Left forelimb (tissue), 1 donor: ENCODE measurements around the gene RASSF8.

Experiments
- DNase-seq: peaks from one replicate; pipeline ENCODE4 v3.0.0-alpha.2; 2018; ENCODE audit warnings: low spot score

The RASSF8 gene

DNA sequence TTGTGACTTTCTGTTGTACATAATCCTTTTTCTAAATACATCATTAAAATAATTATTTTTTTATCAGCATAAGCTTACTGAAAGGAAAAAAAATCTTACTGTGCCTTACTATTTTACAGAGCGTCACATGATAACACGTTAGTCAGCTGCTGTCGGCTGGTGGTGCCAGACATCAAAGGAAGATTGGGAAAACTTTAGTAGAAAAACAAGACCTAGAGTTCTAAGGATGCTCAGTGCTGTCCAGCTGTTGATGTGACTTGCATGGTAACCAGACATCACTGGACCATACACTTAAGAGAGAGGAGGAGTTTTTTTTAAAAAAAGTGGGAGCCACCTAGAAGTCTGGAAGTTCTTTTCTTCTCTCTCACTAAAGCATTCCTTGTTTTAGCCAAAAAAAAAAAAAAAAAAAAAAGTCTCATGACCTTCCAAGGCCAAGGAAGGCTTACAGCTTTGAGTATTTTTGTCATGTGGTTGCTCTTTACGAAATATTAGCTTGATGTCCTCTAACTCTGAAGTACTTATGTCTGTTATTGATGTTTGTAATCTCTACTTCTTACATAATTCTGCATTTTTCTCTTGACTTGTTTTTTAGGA lies 4.5 kb downstream of the RASSF8 start:
- DNase-seq, result no peak

DNA sequence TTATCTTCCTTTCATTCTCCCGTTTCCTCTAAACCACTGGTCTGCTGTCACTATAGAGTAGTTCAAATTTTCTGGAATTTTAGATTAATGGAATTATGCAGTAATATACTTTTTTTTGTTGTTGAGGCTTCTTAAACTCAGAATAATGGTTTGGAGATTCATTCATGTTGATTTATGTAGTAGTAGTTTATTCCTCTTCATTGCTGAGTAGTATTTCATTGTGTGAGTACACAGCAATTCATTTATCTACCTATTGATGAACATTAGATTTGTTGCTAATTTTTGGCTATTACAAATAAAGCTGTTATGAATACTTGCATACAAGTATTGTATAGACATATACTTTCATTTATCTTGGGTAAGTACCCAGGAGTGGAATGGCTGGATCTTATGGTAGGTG lies 7.2 kb downstream of the RASSF8 start:
- DNase-seq, result no peak

DNA sequence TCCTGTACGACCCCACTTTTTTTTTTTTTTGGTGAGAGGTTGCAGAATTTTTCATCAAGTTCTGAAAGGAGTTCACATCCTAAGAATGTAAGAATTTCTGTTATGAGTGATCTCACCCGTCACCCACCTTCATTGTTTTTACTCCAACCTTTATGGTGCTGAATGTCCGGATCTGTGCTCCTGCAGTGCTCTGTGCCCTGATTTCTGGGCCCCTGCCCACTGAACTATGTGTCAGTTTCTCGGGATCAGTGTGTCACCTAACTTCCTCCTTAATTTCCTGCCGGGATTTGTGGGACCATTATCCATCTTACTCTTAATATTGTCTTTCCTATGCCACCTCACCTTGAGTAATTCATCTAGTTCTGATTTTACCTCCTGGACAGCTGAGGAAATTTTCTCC lies 11.6 kb downstream of the RASSF8 start:
- no peak for DNase-seq

DNA sequence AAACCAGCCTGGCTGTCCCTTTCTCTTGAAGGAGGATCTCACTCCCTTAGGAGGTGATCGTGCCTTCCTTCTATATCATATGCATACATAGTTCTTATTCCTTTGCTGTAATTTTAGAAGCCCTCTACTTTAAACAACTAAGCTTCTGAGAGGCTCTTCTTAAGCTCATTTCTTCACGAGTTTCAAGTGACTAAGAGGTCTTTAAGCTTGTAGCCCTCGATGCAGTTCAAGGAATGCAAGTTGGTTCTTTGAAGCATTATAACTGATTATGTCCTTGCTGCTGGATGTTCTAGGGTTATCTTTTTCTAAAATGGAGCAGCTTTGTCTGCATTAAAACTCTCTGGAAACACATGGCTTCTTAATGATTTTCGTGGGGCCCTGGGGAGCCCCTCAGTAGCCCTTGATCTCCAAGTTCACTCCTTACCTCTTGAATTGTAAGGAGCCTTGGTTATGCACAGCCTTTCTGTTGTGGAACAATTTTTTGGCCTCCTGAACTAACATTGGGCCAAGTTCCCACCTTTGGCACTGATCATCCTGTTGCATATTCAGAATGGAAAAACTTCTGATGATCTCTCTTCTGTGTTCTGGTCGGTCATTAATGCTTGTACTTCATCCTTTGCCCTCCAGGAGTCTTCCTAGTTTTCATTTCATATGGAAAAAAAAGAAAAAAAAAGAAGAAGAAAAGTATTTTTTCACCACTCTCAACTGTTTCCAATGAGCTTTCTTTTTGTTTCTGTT lies 12.6 kb downstream of the RASSF8 start:
- no peak for DNase-seq

DNA sequence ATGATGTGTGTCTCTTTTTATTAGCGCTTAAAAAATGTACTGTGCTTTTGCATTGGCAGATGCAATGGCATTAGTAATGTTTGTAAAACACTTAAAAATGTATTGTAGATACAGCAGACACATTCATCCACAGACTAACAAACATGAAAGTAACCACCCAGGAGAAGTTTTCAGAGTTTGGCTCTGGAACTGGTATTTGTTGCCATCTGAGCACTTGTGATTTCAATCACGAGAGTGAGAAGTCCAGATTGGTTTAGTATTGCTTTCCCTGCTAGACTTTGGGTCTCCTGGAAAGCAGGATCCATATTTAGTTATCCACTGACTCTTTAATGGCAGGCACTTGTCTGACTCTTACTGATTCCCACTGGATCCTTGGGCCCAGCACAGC lies 13.2 kb downstream of the RASSF8 start:
- no peak for DNase-seq

DNA sequence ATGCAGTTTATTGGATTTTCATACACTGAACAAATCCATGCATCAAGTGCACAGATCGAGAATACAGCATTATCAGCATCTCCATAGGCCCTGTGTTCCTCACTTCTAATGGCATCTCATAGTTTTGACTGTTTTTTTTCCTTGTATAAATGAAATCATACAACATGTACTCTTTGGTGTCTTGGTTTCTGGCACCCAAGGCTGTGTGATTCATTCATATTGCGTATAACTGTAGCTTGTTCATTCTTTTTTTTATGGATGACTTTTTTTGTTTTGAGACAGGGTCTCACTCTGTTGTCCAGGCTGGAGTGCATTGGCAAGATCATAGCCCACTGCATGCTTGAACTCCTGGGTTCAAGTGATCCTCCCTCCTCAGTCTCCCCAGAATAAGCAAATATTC lies 14.3 kb downstream of the RASSF8 start:
- DNase-seq, result no peak

DNA sequence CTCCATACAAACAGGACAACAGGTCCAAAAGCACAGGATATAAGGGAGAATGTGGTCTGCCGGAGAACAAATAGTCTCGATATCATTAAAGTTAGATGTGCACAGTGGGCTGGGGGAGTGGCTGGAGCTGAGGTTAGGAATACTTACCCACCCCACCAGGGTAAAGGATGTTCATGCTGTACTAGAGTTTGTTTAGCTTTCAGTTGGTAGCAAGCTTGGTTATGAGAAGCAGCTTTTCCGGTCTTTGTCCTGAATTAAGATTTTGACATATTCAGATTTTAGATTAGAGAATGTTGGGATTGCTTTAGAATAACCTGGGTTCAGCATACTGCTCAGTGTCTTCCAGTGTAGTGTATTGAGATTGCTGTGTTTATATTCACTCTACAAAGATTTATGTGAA lies 16.7 kb downstream of the RASSF8 start:
- no peak for DNase-seq

DNA sequence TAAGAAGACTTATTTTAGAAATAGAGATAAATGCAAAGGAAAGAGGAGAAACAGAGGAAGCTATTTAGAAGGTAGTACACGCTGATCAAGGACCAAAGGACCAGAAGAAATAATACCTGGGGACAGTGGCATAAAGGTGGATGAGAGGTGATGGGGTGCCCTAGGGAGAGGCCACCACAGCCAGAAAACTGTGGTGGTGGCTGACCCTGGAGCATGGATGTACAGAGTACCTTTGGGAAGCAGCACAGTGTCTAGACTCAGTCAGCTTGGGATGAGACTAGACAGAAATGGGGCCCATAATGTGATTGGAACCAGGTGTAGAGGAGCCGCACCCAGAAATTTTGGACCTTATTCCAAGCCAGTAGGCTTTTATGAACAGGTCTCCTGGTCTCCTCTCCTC lies 17.2 kb downstream of the RASSF8 start:
- no peak for DNase-seq

DNA sequence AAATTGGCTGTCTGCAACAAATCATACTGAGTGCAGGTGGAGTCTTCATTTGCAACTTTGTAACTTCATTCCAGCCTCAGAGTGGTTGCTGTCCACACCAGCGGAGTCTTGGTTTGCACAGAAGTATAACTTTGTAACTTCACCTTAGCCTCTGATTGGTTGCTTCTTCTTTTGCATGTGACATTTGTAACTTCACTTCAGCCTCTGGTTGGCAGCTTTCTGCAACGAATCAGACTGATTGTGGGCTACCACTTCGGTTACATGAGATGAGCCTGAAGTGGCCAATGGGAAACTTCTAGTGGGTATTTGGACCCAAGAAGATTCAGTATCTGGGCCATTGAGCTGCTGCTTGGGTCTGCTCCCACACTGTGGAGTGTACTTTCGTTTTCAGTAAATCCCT lies 17.8 kb downstream of the RASSF8 start:
- DNase-seq, result no peak

DNA sequence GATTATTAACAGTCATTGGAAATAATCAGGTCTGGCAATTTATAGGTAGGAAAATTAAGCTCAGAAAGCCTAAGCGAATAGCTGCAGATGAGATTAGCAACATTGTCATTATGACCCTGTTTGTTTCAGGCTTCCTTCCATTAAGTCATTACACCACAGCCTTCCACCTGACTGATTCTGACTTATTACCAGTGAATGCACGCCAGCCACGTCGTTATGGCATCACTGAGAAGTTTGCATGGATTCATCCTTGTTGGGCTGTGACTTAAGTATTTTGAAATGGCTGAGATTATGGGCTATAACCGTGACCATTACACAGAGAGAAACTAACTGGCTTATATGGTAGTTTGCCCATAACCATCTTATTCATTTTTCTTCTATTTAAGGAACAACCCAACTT lies 18.6 kb downstream of the RASSF8 start:
- no peak for DNase-seq

DNA sequence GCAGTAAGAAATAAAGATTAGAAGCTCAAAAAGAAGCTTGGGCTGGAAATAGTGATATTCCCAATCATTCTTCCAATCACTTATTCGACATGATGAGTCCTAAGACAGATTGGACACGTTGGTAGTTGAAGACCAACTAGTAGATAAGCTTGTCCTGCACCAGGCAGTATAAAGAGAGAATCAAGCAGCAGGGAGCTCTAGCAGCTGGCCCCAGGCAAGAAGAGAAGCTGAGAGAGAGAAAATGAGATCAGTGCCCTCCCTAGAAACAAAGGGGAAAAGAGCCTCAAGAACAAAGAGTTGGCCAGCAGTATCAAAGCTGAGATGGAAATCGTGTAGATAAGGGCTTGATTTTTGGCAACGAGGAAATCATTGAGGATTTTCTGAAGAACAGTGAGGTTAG lies 20.6 kb downstream of the RASSF8 start:
- DNase-seq, result no peak

DNA sequence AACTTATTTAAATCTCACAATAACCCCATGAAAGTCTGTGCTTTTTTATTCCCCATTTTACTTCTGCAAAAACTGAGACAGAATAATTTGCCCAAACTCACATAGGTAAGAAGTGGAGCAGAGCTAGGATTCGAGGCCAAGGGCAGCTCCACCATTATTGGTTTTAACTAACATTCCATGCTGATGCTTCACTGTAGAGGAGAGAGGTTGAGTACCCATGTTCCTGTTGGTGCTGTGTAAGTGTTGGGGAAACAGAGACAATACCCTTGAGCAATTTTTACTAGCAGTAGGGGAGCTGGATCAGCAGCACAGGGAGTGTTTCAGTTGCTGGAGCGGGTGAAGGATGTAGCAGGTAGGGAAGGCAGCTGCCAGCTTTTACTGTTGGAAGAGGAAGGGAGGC lies 21.1 kb downstream of the RASSF8 start:
- no peak for DNase-seq

DNA sequence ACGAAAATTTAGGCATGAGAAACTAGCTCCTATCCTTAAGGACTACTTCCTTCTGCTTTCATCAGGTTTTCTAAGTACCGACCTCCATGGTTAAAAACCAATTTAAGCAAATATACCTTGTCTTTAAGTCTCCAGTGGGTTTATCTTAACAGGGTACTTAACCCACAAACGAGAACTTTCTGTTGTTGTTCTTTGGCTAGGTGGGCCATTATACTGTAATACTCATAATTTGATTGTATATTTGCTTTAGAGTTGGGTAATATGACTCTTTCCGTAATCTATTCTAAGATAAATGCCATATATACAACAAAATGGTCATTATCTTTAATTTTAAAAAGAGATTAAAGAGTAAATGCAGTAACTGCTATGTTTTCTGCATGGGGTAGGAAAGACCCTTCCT lies 21.6 kb downstream of the RASSF8 start:
- DNase-seq, result no peak

DNA sequence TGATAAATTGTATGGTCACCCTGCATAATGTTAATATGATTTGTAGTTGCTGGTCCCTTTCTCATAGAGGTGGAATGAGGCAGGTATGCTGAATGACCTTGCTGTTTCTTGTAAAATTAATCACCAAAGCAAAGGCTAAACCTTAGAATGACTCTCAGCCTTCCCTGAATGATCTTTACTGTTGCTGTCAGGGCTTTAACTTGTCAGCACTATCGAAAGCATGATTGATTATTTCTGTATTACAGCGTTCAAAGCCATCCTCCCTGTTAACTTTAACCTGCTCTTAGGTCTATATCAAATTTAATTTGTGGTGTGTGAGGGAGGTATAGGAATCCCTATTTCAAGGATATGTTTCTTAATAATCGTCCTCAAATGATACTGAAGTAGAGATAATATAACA lies 23.1 kb downstream of the RASSF8 start:
- DNase-seq, result no peak

DNA sequence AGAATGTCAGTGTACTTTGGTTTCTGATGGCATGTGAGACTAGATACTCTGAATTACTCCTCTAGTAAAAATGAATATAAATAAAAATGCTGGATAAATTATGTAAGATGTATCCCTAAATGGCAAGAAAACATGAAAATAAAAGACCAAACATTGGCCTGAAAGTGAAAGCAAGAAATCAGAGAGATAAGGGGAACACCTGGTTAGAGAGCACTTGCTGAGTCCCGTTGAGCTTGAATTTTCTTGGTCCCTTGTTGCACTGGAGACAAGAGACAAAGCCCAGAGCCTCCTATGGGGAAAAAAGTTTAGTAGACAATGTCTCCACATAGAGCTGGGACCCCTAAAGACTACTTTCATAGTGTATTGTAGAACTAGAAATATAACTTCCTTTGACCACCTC lies 23.9 kb downstream of the RASSF8 start:
- DNase-seq, result no peak

DNA sequence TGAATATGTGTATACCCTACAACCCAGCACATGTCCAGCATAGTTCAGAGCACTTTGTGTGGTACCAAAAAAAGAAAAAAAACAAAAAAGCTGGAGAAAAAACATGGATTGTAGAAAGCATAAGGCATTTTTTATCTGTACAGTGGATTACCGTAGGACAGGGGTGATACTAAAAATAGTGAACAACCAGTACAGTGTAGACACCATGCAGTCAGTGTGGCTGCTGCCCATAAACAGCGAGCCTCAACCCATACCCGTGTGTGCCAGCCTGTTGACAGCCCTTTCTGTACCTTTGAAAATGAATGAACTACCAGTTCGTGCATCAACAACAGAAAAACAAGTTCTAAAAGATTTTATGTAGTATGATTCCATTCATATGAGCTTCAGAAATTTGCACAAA lies 25.1 kb downstream of the RASSF8 start:
- DNase-seq, result no peak

DNA sequence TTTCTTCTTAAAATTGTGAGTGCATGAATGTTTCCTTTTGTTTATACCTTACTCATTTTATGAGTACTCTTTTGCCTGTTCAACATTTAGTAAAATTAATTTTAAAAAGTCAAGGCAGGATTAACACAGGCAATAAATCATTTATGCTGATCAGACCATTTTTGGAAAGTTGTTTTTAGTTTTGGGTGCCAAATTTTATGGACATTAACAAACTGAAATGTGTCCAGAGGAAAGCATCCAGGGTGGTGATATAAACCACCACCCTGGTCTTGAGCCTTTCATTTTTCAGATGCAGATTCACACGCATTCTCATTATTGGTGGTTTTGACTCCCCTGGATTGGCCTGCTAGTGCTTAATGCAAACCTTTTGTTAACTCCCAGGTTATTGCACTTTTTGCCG lies 26.3 kb downstream of the RASSF8 start:
- DNase-seq, result no peak

DNA sequence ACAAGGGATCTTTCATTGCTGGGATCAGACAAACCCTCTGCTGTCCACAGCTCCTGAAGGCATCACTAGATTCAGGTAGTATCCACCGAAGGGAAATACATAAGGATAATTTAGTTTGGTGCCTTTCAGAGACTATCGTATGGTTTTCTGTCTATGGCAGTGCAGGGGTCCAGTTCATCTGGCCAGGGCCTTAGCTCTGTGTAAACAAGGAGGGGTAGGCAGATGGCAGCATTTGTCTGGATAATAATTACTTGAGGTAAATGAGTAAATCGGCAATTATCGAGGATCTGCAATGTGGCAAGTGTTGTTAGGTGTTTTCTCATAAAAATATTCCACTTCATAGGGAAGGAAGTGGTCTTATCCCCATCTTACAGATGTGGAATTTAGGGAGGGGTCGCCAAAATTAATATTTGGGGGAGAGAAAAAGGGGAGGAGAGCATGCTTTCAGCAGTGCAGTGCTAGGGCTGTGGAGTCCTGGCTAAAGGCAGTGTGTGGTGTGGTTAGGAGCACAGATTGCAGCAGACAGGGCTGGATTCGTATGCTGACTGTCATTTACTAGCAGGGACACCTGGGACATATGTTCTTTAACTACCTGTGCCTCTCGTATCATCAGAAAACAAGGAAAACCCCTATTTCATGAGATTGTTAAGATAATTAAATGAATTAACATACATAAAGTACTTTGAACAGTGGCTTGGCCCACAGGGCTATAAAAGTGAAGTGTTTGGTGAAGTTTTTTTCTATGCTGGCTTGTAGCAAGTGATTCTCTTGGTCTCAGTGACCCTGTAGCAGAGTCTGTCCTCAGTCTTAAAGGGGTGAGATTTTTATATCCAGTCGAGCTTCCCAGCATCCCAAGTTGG lies 27.1 kb downstream of the RASSF8 start:
- DNase-seq, result no peak

DNA sequence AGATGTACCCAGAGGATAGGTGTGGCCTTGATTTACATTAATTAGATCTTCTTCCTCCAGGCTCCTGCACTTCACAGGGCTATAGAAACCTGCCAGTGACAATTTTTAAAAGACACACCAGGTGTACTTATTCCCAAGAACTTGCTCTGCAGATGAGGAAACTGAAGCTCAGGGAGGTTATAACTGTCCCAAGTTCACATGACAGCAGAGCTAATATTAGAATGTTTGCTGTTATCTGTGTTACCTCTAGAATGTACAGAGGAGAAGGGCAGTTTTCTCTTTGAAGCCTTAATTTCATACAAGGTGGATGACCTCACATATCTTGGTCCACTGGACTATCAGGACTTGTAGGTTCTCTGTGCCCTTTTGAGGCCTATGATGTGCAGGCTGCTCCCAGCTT lies 27.7 kb downstream of the RASSF8 start:
- DNase-seq, result no peak

DNA sequence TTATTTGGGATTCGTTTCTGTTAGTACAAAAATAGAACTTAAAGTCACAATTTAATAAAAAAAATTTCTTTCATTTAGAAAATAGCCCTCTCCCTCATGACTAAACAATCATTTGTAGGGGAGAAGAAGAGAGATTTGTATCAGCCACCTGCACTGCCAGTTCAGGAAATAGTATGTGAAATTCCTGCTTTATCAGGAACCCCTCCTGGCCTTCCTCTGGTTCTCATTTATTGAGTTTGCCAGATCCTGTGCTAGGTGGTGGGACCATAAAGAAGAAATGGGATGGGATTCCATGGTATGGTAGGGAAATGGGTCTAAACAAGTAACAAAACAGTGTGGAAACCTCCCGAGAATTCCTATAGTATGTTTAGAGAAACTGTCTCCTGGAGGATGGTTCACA lies 30.0 kb downstream of the RASSF8 start:
- no peak for DNase-seq

DNA sequence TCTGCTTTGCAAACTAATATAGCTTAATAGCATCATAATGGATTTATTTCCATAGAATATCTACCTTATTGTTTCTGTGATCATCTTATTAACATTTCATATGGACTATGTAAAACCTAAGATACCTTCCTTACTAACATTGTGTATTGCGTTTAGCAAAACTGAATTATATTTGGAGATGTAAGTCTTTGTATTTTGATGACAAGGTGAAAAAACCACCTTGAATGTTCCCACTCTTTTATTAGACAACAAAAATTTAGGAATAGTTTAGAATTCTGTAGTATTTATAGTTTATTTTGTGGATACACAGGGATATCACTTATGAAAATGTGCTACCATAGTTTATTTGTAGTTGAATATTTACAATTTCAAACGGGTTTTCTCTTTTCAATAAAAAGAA lies 32.0 kb downstream of the RASSF8 start:
- DNase-seq, result no peak

DNA sequence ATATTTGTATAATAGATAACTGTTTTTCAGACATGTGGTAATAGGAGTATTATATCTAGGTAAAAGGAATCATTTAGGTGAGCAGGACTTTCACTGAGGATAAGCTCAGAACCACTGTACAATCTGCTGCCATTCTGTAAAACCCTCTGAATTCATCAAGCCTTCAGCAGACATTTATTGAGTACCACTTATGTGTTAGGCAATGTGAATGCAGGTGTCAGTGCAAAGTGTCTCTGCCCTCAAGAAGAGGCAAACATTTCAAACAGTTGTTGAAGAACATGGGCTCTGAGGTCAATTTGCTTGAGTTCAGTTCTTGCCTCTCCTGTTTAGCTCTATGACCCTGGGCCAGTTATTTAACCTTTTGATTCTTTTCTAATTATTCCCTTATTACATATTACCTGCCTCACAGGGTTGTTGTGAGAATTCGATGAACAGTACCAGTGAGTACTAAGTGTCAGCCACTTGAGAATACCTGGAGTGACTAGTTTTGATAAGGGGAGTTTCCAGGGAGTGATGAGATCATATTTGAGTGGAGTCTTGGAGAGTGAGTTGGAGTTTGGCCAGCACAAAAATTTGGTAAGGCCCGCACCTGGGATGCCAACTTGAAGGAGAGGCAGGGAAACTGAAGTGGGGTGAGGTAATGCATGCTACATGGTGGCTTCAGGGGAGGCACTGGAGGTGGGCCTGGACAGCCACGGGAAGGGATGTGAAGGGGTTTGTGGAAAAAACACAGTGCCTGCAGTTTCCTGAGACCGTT lies 33.7 kb downstream of the RASSF8 start:
- no peak for DNase-seq
